ENCODE results near the gene HS3ST3B1.

Gene HS3ST3B1

GRCh38 chr17:14304222-14304772, 3.4 kb downstream of the HS3ST3B1 start:
- peak overlapping the region; percentile 88 for H3K4me3 ChIP-seq (ENCODE audit: low read length)
- no peaks in the 10 kb centered on the region for H3K27me3 ChIP-seq (ENCODE audit: control insufficient read depth, insufficient read depth, low read length)
- H3K9ac ChIP-seq (ENCODE audit: low read depth, low read length) = peak overlapping the region; percentile 95
- no peaks in the 10 kb centered on the region for H3K36me3 ChIP-seq (ENCODE audit: insufficient read depth, low read length)
- no peaks in the 10 kb centered on the region for H3K9me3 ChIP-seq (replicated peaks; ENCODE audit: low read length)
- peak overlapping the region; percentile 95 for H3K4me2 ChIP-seq (ENCODE audit: low read length)
- peaks cover 48% of the 10 kb centered on the region for H3K4me1 ChIP-seq (ENCODE audit: control insufficient read depth, insufficient read depth, low read length)

GRCh38 chr17:14304773-14305517, 4.1 kb downstream of the HS3ST3B1 start:
- H3K4me1 ChIP-seq (ENCODE audit: control insufficient read depth, insufficient read depth, low read length) = peaks cover 49% of the 10 kb centered on the region
- no peaks in the 10 kb centered on the region for H3K36me3 ChIP-seq (ENCODE audit: insufficient read depth, low read length)
- no peaks in the 10 kb centered on the region for H3K27me3 ChIP-seq (ENCODE audit: control insufficient read depth, insufficient read depth, low read length)
- H3K9ac ChIP-seq (ENCODE audit: low read depth, low read length) = peak overlapping the region; percentile 95
- H3K4me2 ChIP-seq (ENCODE audit: low read length) = peak overlapping the region; percentile 95
- H3K4me3 ChIP-seq (ENCODE audit: low read length) = peak overlapping the region; percentile 88
- no peaks in the 10 kb centered on the region for H3K9me3 ChIP-seq (replicated peaks; ENCODE audit: low read length)

GRCh38 chr17:14305785-14306496, 5.1 kb downstream of the HS3ST3B1 start:
- peak overlapping the region; percentile 88 for H3K4me3 ChIP-seq (ENCODE audit: low read length)

GRCh38 chr17:14306596-14306995, 5.7 kb downstream of the HS3ST3B1 start:
- Histone ChIP-seq H3K27me3 (ENCODE audit: control insufficient read depth, insufficient read depth, low read length) (no peaks in the 10 kb centered on the region), H3K4me3 (ENCODE audit: low read length) (peak overlapping the region; percentile 88), H3K4me1 (ENCODE audit: control insufficient read depth, insufficient read depth, low read length) (peaks cover 55% of the 10 kb centered on the region), H3K9ac (ENCODE audit: low read depth, low read length) (peak overlapping the region; percentile 95), H3K36me3 (ENCODE audit: insufficient read depth, low read length) (peaks cover 1% of the 10 kb centered on the region), H3K9me3 (replicated peaks; ENCODE audit: low read length) (no peaks in the 10 kb centered on the region), H3K4me2 (ENCODE audit: low read length) (peak overlapping the region; percentile 95)

More at GRCh38 chr17:14305785-14306496, 5.1 kb downstream of the HS3ST3B1 start:
- H3K9ac ChIP-seq (ENCODE audit: low read depth, low read length) = peak overlapping the region; percentile 95
- H3K36me3 ChIP-seq (ENCODE audit: insufficient read depth, low read length) = no peaks in the 10 kb centered on the region
- no peaks in the 10 kb centered on the region for H3K9me3 ChIP-seq (replicated peaks; ENCODE audit: low read length)
- no peaks in the 10 kb centered on the region for H3K27me3 ChIP-seq (ENCODE audit: control insufficient read depth, insufficient read depth, low read length)
- peak overlapping the region; percentile 95 for H3K4me2 ChIP-seq (ENCODE audit: low read length)
- peaks cover 55% of the 10 kb centered on the region for H3K4me1 ChIP-seq (ENCODE audit: control insufficient read depth, insufficient read depth, low read length)

- Histone ChIP-seq H3K4me1 (ENCODE audit: control insufficient read depth, insufficient read depth, low read length) (peaks cover 55% of the 10 kb centered on the region), H3K27me3 (ENCODE audit: control insufficient read depth, insufficient read depth, low read length) (no peaks in the 10 kb centered on the region), H3K9me3 (replicated peaks; ENCODE audit: low read length) (no peaks in the 10 kb centered on the region), H3K4me3 (ENCODE audit: low read length) (peak overlapping the region; percentile 75), H3K4me2 (ENCODE audit: low read length) (peak overlapping the region; percentile 95), H3K36me3 (ENCODE audit: insufficient read depth, low read length) (peaks cover 3% of the 10 kb centered on the region), H3K9ac (ENCODE audit: low read depth, low read length) (peak overlapping the region; percentile 95)
Observed at GRCh38 chr17:14307560-14308024, 6.7 kb downstream of the HS3ST3B1 start.

- H3K27me3 ChIP-seq (ENCODE audit: control insufficient read depth, insufficient read depth, low read length) = no peaks in the 10 kb centered on the region
- H3K4me1 ChIP-seq (ENCODE audit: control insufficient read depth, insufficient read depth, low read length) = peaks cover 55% of the 10 kb centered on the region
- no peaks in the 10 kb centered on the region for H3K9me3 ChIP-seq (replicated peaks; ENCODE audit: low read length)
- peaks cover 3% of the 10 kb centered on the region for H3K36me3 ChIP-seq (ENCODE audit: insufficient read depth, low read length)
- peak overlapping the region; percentile 95 for H3K9ac ChIP-seq (ENCODE audit: low read depth, low read length)
- H3K4me3 ChIP-seq (ENCODE audit: low read length) = peak overlapping the region; percentile 75
- H3K4me2 ChIP-seq (ENCODE audit: low read length) = peak overlapping the region; percentile 95
Observed at GRCh38 chr17:14308636-14308964, 7.7 kb downstream of the HS3ST3B1 start.

- Histone ChIP-seq H3K4me2 (ENCODE audit: low read length) (peak overlapping the region; percentile 95), H3K27me3 (ENCODE audit: control insufficient read depth, insufficient read depth, low read length) (no peaks in the 10 kb centered on the region), H3K9me3 (replicated peaks; ENCODE audit: low read length) (no peaks in the 10 kb centered on the region), H3K36me3 (ENCODE audit: insufficient read depth, low read length) (peaks cover 5% of the 10 kb centered on the region), H3K4me1 (ENCODE audit: control insufficient read depth, insufficient read depth, low read length) (peaks cover 55% of the 10 kb centered on the region), H3K9ac (ENCODE audit: low read depth, low read length) (peak overlapping the region; percentile 95), H3K4me3 (ENCODE audit: low read length) (peak overlapping the region; percentile 75)
Observed at GRCh38 chr17:14308965-14309879, 8.3 kb downstream of the HS3ST3B1 start.

GRCh38 chr17:14310101-14310500, 9.2 kb downstream of the HS3ST3B1 start:
- Histone ChIP-seq H3K9me3 (replicated peaks; ENCODE audit: low read length) (no peaks in the 10 kb centered on the region), H3K9ac (ENCODE audit: low read depth, low read length) (peak overlapping the region; percentile 82)

GRCh38 chr17:14310605-14311004, 9.7 kb downstream of the HS3ST3B1 start:
- peak overlapping the region; percentile 82 for H3K9ac ChIP-seq (ENCODE audit: low read depth, low read length)
- no peaks in the 10 kb centered on the region for H3K9me3 ChIP-seq (replicated peaks; ENCODE audit: low read length)
- peaks cover 17% of the 10 kb centered on the region for H3K36me3 ChIP-seq (ENCODE audit: insufficient read depth, low read length)
- H3K4me3 ChIP-seq (ENCODE audit: low read length) = peak overlapping the region; percentile 75
- H3K4me1 ChIP-seq (ENCODE audit: control insufficient read depth, insufficient read depth, low read length) = peaks cover 42% of the 10 kb centered on the region
- H3K4me2 ChIP-seq (ENCODE audit: low read length) = peak overlapping the region; percentile 95
- no peaks in the 10 kb centered on the region for H3K27me3 ChIP-seq (ENCODE audit: control insufficient read depth, insufficient read depth, low read length)

More at GRCh38 chr17:14310101-14310500, 9.2 kb downstream of the HS3ST3B1 start:
- H3K36me3 ChIP-seq (ENCODE audit: insufficient read depth, low read length) = peaks cover 14% of the 10 kb centered on the region
- peak overlapping the region; percentile 75 for H3K4me3 ChIP-seq (ENCODE audit: low read length)
- peaks cover 47% of the 10 kb centered on the region for H3K4me1 ChIP-seq (ENCODE audit: control insufficient read depth, insufficient read depth, low read length)
- no peaks in the 10 kb centered on the region for H3K27me3 ChIP-seq (ENCODE audit: control insufficient read depth, insufficient read depth, low read length)
- peak overlapping the region; percentile 95 for H3K4me2 ChIP-seq (ENCODE audit: low read length)

GRCh38 chr17:14311186-14311705, 10.4 kb downstream of the HS3ST3B1 start:
- Histone ChIP-seq H3K4me3 (ENCODE audit: low read length) (no peak overlapping the region), H3K36me3 (ENCODE audit: insufficient read depth, low read length) (peaks cover 19% of the 10 kb centered on the region), H3K9me3 (replicated peaks; ENCODE audit: low read length) (no peaks in the 10 kb centered on the region), H3K4me1 (ENCODE audit: control insufficient read depth, insufficient read depth, low read length) (peaks cover 39% of the 10 kb centered on the region), H3K27me3 (ENCODE audit: control insufficient read depth, insufficient read depth, low read length) (no peaks in the 10 kb centered on the region), H3K9ac (ENCODE audit: low read depth, low read length) (no peak overlapping the region), H3K4me2 (ENCODE audit: low read length) (no peak overlapping the region)

Data from skeletal muscle satellite cell (primary cell).